Measurements from ENCODE around the gene PPP1R7.

Gene PPP1R7

DNA sequence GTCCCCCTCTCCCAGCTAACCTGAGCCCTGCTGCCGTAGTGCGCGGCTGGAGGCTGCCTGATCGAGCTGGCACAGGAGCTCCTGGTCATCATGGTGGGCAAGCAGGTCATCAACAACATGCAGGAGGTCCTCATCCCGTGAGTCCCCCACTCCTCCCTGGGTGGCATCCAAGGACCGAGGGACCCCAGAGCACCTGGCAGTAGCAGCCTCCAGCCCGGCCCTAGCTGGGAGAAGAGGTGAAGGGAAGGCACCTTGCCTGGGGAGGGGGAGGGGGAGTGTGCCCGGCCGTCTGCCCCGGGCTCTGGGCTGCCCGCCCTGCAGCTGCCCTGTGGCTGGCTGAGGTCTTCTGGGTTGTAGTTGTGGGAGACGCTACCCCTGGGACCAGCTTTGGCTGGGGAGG lies 64.5 kb downstream of the PPP1R7 start:
- no peak for DNase-seq (ENCODE audit: low spot score)

DNA sequence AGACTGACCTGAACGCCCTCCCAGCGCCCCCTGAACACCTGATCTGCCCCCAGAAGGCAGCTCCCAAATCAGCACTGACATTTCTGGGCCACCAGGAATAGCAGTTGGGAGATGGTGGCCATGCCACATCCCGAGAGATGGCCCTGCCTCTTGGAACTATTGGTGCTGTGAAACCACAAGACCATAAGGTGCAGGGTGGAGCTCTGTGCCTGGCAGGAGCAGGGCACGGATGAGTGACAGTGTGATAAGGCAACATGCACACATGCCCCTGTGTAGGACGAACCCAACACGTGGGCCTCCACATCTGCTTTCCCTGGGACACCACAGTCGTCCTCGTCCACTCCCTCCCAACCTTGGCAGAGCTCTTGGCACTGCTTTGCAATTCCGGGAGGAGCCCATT lies 65.2 kb downstream of the PPP1R7 start:
- DNase-seq (ENCODE audit: low spot score) = no peak

DNA sequence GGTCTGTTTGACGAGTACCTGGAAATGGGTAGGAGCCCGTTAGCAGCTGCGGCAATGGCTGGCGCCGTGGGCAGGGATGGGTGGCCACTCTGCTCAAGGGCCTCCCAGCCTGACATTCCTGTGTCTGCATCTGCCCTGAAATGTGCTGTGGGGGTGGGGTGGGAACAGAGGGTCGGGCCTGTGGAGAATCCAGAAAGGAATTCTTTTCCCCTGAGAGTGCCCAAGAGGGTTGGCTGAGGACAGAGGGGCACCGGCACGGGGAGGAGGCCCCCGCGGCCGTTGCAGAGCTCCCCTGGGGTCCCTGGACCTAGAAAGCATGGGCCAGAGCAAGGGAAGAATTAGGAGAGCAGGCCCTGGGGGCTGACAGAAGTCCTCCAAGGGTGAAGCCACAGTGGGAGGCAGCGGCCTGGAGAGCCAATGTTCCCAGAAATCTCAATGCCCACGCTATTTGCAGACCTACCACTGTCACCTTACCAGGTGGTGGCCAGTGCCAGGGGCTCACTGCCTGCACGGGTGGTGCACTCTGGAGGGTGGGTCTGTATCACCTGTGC lies 66.0 kb downstream of the PPP1R7 start:
- DNase-seq (ENCODE audit: low spot score) = no peak

DNA sequence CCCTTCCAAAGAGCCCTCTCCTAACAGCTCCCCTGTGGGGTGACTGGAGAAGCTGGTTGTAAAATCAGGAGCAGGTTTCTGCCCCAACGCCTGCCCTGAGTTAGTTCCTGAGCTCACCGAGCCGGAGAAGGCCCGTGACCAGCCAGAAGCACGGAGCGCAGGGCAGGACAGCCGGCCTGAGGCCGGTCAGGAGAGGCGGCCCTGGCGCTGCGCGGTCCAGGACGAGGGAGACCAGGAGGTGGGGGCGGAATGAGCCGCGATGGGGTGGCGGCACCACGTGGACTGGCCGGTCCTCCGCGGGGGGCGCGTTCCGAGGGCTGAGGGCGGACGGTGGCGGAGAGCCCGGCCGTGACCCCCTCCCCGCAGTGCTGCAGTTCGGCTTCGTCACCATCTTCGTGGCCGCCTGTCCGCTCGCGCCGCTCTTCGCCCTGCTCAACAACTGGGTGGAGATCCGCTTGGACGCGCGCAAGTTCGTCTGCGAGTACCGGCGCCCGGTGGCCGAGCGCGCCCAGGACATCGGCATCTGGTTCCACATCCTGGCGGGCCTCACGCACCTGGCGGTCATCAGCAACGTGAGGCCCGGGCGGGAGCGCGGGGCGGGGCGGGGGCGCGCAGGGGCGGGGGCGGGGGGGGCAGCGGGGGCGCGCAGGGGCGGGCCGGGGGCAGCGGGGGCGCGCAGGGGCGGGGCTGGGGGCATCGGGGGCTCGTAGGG lies 67.2 kb downstream of the PPP1R7 start:
- peak; percentile 94 for DNase-seq (ENCODE audit: low spot score)

DNA sequence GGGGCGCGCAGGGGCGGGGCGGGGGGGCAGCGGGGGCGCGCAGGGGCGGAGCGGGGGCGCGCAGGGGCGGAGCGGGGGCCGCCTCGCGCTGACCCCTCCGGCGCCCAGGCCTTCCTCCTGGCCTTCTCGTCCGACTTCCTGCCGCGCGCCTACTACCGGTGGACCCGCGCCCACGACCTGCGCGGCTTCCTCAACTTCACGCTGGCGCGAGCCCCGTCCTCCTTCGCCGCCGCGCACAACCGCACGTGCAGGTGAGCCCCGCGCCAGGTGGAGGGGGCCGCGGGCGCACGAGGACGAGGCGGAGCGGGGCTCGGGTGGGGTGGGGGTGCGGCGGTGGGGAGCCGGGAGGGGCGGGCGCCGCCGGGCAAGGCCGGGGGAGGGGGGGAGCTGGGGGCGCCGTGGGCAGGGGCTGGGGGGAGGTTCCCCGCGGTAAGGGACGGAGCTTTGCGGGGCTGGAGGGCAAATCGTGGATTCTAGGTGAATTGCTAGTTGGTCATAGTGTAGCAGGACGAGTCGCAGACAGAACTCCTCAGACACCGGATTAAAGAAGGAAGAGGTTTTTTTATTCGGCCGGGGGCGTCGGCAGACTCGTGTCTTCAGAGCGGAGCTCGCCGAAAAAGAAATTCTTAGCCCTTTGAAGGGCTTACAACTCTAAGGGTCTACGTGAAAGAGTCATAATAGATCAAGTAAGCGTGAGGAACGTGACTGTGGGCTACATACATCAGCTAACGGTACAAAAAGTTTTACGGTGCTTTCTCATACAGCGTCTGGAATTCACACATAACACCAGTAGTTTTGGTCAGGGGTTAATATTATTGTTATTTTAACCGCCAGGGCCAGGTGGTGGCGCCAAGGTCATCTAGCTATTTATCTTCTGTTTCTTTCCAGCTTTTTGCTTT lies 68.1 kb downstream of the PPP1R7 start:
- DNase-seq (ENCODE audit: low spot score) = peak; percentile 78

DNA sequence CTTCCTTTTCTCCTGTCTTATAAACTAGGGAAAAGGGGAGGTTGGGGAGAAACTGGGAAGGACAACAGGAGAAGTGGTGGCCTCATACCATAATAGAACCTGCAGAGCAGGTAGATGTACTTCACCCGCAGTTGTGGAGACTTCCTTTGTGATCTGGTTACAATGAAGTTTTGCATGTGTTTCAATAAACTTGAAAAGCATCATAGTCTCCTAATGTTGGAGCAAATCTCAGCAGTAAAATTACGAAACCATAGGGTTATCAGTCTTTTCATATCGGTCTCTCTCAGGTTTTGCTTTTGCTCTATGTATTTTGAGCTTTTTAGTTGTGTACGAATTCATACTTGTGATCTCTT lies 68.7 kb downstream of the PPP1R7 start:
- DNase-seq (ENCODE audit: low spot score) = no peak

DNA sequence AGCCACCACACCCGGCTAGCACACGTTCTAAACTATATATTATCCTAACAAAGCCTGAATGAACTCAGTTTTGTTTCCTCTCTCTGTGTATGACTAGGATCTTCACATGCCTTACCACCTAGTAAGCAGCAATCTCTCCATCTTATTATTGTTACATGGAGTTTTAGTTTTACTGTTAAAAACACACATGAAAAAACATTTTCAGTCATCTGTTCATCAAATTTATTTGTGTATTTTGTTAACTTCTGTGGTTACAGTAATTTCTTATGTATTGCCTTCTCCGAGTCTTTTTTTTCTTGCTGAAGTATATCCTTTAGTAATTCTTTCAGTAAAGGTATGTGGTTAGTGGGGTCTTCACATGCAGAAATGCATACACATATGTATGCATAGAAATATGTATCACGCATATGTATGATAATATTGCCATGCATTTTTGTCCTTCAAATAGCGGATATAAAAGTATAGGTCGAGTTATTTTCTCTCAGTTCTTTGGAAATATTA lies 69.6 kb downstream of the PPP1R7 start:
- no peak for DNase-seq (ENCODE audit: low spot score)

DNA sequence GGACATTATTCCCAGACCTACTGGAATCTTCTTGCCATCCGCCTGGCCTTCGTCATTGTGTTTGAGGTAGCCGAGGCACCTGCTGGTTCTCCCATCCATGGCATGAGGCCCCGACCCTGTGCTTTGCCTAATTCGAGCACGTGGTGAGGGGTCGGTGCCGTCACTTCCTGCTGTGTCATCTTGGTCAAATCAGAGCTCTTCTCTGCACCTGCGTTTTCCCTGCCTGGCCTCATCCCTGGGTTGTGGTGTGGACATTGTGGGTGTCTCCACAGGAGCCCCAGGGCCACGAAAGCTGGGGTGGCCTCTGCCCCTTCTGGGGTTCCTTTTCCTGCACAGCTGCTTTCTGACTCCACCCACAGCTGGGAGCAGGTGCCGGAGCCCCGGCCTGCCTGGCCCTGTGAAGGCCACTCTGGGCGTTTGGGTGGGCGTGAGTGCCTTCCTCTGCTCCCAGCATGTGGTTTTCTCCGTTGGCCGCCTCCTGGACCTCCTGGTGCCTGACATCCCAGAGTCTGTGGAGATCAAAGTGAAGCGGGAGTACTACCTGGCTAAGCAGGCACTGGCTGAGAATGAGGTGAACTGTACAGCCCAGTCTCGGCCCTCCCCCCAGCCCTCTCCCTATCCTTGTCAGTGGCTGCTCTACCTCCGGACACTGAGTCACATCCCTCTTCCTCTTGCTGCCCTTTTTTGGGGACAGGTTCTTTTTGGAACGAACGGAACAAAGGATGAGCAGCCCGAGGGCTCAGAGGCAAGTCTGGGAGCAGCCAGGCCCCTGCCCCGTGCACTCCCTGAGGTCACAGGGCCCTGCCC lies 73.1 kb downstream of the PPP1R7 start:
- DNase-seq (ENCODE audit: low spot score) = peak; percentile 42

DNA sequence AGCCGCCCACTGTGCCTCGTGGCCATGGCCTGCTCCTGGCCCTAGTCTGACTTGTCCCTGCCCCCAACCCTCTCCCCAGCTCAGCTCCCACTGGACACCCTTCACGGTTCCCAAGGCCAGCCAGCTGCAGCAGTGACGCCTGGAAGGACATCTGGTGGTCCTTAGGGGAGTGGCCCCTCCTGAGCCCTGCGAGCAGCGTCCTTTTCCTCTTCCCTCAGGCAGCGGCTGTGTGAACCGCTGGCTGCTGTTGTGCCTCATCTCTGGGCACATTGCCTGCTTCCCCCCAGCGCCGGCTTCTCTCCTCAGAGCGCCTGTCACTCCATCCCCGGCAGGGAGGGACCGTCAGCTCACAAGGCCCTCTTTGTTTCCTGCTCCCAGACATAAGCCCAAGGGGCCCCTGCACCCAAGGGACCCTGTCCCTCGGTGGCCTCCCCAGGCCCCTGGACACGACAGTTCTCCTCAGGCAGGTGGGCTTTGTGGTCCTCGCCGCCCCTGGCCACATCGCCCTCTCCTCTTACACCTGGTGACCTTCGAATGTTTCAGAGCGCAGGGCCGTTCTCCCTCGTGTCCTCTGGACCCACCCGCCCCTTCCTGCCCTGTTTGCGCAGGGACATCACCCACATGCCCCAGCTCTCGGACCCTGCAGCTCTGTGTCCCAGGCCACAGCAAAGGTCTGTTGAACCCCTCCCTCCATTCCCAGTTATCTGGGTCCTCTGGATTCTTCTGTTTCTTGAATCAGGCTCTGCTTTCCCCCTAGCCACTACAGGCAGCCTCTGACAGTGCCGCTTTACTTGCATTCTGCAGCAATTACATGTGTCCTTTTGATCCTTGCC lies 74.0 kb downstream of the PPP1R7 start:
- peak; percentile 75 for DNase-seq (ENCODE audit: low spot score)

DNA sequence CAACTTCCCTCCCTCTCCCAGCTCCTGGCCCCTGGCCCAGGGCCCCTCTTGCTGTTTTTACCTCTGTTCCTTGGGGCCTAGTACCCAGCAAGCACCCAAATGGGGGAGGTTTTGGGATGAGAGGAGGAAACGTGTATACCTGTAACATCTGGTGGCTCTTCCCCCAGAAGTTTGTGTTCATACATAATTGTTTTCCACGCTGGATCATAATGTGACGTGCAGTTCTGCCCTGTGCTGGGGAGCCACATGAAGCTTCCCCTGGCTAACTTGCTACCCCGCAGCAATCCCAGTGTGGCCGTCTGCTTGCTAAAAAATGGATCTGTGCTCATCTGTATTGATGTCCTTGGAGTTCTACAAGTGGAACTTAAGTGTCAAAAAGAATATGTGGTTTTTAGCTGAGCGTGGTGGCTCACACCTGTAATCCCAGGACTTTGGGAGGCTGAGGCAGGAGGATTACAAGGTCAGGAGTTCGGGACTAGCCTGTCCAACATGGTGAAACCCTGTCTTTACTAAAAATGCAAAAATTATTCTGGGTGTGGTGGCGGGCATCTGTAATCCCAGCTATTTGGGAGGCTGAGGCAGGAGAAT lies 74.7 kb downstream of the PPP1R7 start:
- peak; percentile 46 for DNase-seq (ENCODE audit: low spot score)

DNA sequence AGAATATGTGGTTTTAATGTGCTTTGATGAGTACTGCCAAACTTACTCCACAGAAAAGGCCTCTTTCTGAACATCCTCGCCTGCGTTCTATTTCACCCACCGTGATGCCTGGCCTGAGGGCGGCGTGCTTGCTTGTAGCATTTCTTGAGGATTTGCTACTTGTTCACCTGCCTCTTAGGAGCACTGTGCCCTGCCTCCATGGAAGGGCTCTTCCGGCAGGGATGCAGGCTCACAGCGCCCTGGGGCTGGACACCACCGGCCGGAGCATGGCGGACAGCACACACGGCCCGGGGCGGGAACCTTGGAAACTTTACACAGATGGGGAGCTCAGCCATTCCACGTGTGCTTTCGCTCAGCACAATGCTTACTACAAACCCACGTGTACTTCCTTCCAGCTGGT lies 75.3 kb downstream of the PPP1R7 start:
- DNase-seq (ENCODE audit: low spot score) = no peak

DNA sequence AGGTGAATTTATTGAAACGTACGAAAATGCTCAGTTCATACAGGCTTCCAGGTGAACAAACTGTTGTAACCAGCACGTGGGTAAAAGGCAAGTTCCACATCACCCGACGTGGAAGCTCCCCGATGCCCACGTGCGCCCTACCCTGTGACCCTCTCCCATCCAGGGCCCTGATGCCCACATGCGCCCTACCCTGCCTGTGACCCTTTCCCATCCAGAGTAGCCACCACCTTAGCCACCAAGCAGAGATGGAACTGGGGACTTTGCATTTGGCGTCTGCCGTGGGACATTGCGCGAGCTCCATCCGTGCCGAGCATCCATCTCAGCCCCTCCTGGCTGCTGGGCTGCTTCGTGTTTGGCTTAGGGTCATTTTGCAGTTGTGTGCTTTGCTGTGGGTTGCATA lies 75.7 kb downstream of the PPP1R7 start:
- no peak for DNase-seq (ENCODE audit: low spot score)

DNA sequence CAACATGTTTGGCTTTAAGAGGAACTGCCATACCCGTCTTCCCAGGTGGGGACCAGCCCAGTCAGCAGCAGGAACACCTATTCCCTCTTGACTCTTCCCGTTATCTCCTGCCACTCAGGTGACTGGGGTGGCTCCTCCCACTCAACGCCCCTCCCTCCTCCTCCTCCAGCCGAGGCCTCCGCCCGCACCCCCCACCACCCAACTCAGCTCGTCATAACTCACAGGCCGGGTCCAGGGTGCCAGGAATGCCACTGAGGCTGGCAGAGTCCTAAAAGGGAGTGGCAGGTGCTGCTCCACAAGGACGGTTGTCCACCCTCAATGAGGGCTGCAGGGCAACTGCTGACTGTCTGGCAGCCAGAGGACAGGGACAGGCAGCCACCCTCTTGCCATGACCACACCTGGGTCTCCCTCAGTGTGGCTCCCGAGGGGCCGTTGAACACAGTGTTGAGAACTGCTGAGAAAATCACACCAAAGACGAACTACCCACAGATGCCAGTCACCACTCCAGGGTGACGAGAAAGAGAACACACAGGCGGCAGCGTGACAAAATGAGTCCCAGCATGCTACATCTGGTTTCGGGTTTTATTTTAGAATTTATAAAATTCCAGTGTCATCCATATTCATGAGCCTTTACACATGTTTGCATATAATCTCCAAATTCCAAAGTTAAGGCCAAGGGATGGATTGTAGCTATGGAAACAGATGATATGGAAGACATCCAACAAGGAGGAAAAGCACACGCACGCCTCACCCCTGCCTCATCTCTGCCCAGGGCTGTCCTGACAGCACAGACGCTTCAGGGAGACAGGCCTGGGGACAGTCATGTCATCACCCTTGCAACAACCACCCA lies 76.7 kb downstream of the PPP1R7 start:
- DNase-seq (ENCODE audit: low spot score) = no peak

DNA sequence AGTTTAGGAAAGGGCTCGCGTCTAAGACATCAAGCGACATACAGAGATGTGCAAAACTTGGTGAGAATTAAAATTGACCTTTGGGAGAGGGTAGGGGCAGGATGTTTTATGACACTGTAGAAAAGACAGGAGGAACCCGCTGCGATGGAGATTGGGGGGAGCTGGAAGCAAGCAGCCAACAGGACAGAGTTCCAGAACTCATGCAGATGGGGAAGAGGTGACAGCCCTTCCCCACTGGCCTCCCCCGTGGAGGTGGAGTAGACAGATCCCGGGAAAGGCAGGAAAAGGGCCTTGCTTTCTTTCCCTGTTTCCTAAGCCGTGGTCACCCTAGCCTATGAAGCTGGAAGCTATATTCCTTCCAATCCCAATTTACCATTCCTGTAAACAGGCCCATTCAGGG lies 77.3 kb downstream of the PPP1R7 start:
- DNase-seq (ENCODE audit: low spot score) = no peak

DNA sequence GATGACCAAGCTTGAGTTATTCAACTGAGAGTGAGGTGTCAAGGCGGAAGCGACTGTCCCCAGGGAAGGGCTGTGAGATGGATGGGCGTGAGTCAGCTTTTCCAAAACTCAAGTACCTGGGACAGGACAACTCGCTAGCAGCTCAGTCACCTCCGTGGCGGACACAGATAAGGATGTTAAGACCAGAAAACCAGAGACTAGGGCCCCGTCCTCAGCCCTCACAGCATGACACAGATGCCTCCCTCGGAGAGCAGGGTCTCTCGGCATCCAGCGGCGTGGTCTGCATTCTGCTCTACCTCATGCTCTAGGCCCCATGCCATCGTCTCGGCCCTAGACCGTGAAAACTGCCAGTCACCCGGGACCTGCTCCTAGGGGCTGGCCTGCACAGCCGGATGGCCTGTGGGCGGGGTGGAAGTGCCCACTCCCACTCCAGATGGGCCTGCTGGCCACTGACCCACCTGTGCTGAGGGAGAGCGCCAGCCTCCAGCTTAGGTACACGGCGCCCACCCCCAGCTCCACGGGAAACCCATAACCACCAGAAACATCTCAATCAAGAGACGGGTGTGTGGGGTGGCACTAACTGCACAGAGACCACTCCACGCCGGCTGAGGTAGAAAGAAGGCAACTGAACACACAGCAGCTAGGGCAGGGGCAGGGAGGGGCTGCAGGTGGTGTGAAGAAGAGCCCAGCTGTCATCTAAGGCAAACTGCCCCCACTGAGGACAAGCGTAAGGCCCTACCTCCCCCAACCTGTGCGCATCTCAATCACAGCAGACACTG lies 78.0 kb downstream of the PPP1R7 start:
- DNase-seq (ENCODE audit: low spot score) = no peak

DNA sequence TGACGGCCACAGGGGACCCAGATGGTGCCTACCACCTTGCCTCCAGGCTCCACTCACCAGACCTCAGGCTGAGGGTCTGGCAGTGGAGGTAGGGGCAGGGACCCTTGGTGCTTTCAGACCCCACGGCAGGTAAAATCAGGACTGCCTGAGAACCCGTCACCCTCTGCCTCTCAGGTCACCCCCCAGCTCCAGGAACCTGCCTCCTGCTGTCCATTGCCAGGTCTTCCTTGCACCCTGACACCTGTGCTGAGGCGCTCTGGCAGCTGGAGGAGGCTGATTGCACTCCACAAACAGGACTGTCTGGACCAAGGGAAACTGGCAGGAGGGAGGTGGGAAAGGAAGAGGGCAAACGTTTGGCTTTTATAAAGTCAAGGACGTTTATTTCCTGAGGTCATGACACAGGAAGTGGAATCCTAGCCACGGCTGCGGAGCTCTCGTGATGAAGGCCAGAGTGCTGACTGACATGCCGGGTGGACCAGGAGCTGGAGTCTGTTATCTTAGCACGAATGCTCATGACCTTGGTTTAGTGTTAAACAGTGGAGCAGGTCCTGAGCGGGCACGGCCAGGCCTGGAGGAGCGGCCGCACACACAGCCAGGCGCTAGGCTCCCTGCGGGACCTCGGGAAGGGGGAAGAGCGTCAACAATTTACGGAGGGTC lies 78.7 kb downstream of the PPP1R7 start:
- no peak for DNase-seq (ENCODE audit: low spot score)

DNA sequence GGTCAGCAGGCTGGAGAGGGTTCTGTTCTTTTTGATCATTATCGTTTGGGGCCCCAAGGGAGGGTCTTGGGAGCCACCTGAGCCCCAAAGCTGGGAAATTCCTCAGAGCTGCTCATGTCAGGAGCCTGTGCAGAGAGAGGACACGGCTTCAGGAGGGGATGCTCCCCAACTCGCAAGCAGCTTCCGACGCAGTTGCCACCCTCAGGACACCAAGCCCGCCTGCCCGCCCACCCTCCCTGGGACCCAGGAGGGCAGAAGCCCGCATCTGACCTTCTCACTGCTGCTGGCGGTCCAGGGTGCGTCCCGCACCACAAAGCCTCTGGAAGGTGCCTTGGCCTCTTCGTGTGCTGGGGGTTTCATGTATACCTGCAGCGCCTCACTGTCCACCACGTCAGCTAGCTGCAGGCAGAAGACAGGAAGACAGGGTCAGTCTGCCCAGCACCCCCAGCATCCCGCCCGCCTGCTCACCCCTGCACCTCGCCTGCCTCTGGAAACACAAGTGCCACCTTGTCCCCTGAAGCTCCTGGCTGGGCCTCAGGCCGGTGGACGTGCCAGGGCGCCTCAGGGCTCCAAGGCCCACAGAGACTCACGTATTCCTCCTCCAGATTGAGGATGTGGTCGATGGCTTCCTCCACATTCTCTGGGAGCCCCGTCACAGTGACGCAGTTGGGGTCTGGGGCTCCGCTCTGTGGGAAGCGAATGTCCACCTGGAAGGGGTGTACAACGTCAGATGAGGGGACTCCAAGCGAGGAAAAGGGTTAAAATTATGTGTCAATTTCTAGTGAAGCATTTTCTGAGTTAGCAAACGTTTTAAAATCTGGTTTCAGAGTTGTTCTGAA lies 79.5 kb downstream of the PPP1R7 start:
- DNase-seq (ENCODE audit: low spot score) = no peak

DNA sequence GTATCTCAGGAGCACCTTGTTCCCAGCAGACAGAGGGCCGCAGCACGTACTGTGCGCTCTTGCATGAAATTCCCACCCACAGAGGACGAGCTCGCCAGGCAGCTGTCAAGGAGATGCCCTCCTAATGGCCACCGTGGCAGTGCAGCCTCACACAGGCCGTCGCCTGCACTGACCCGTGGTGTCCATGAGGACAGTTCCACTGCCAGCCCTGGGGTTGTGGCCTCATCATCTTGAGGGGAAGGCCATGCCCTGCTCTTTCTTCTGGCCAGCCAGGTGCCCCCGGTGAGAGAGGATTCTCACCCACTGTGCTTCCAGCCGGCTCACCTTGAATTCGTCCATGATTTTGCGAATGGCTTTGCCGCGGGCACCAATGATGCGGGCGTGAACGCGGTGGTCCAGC lies 80.2 kb downstream of the PPP1R7 start:
- no peak for DNase-seq (ENCODE audit: low spot score)

All from GM03348 (cell line).